Uterus (tissue), 4 donors: Measurements from ENCODE around the gene GLDC. TPM values are rescaled to one million over a fixed set of nuclear protein-coding genes. Genes with fewer than 3 reads are reported as not detected.

Experiments
- DNase-seq, 2 donors: peaks; one replicate each; pipeline ENCODE4 v3.0.0-alpha.2; 2019 to 2020
- H3K27ac ChIP-seq, 2 donors: fragments of 200-600 bp; sonication (generic); 1 replicate in 1 of 2; 2 replicates in 1 of 2; pipeline ENCODE4 v1.5.1; 2016 to 2018
- H3K27me3 ChIP-seq, 2 donors: fragments of 200-600 bp; sonication (generic); one replicate each; pipeline ENCODE4 v1.5.1; 2018 to 2019; ENCODE audit warnings: control low read depth in 1 of 2
- H3K36me3 ChIP-seq, 2 donors: fragments of 200-600 bp; sonication (generic); one replicate each; pipeline ENCODE4 v1.5.1; 2019; ENCODE audit warnings: control low read depth in 1 of 2
- H3K4me1 ChIP-seq, 2 donors: fragments of 200-600 bp; sonication (generic); one replicate each; pipeline ENCODE4 v1.5.1; 2018 to 2019; ENCODE audit warnings: control low read depth in 1 of 2
- H3K4me3 ChIP-seq, 2 donors: fragments of 200-600 bp; sonication (generic); 1 replicate in 1 of 2; 2 replicates in 1 of 2; pipeline ENCODE4 v1.5.1; 2018 to 2019; ENCODE audit warnings: mild to moderate bottlenecking in 1 of 2
- H3K9me3 ChIP-seq, 2 donors: fragments of 200-600 bp; sonication (generic); one replicate each; pipeline ENCODE4 v1.5.1; 2019; ENCODE audit warnings: control low read depth in 1 of 2
- CTCF ChIP-seq, 4 experiments: fragments of 200-600 bp in 2 of 4; fragments of 450-650 bp in 2 of 4; sonication (generic) in 2 of 4; IDR thresholded peaks; one replicate each; pipeline ENCODE4 v1.5.1; 2016 to 2019; ENCODE audit warnings: antibody characterized with exemption in 4 of 4, mild to moderate bottlenecking in 2 of 4, moderate library complexity in 1 of 4
- POLR2A ChIP-seq, 2 donors: fragments of 450-650 bp; IDR thresholded peaks; one replicate each; pipeline ENCODE4 v1.6.1; 2016; ENCODE audit warnings: antibody characterized with exemption in 2 of 2, mild to moderate bottlenecking in 1 of 2, moderate library complexity in 1 of 2
- intact Hi-C: fragments of 100-400 bp; cut with DNase I; formaldehyde crosslinking; loops from one replicate; pipeline ENCODE4 v1.15.1; 2023; ENCODE audit warnings: low total_unique reads
- total RNA-seq, 4 donors: library from RNA; depleted of rRNA in 3 of 4; stranded (reverse); fragments of >200 nt in 3 of 4; gene quantifications; one replicate each; pipeline versions ENCODE4 v1.1.0 to v1.2.4, GENCODE V29; 2014 to 2023
- donor health status: DM: yes; HTN: yes; CAD: no.

The GLDC gene
- total RNA-seq, 4 donors from 2014 or later, result 0.26 to 8.4 (median 0.79) TPM; not detected in 1

- Histone ChIP-seq H3K36me3 (no peaks in the 10 kb centered on the region), H3K4me1 (no peaks in the 10 kb centered on the region), H3K9me3 (no peaks in the 10 kb centered on the region), H3K27me3 (no peaks in the 10 kb centered on the region), H3K4me3 (no peak overlapping the region), H3K27ac (no peak overlapping the region)
- no peak for DNase-seq
- intact Hi-C loops, result no loop called here
- TF ChIP-seq POLR2A (IDR thresholded peaks at IDR 0.05) (no peak), CTCF (IDR thresholded peaks at IDR 0.05) (no peak)
Observed at GRCh38 chr9:6610073-6610472, 35.5 kb downstream of the GLDC start.

- no peak for TF ChIP-seq CTCF (IDR thresholded peaks at IDR 0.05)
- TF ChIP-seq POLR2A (IDR thresholded peaks at IDR 0.05), result no peak
- H3K27me3 ChIP-seq, result no peaks in the 10 kb centered on the region
- no peak overlapping the region for H3K27ac ChIP-seq
Observed at GRCh38 chr9:6609497-6610016, 36.0 kb downstream of the GLDC start.

GRCh38 chr9:6605202-6605601 is 40.3 kb downstream of the GLDC start:
- H3K36me3 ChIP-seq, result no peaks in the 10 kb centered on the region
- H3K27me3 ChIP-seq, result no peaks in the 10 kb centered on the region
- TF ChIP-seq CTCF (IDR thresholded peaks at IDR 0.05), result no peak
- no peak for TF ChIP-seq POLR2A (IDR thresholded peaks at IDR 0.05)
- H3K4me3 ChIP-seq, result no peak overlapping the region
- no peaks in the 10 kb centered on the region for H3K4me1 ChIP-seq
- intact Hi-C loops, result no loop called here
- no peaks in the 10 kb centered on the region for H3K9me3 ChIP-seq
- DNase-seq, result no peak
- no peak overlapping the region for H3K27ac ChIP-seq

More at GRCh38 chr9:6609497-6610016, 36.0 kb downstream of the GLDC start:
- no peak for DNase-seq
- Histone ChIP-seq H3K9me3 (no peaks in the 10 kb centered on the region), H3K4me1 (no peaks in the 10 kb centered on the region), H3K4me3 (no peak overlapping the region), H3K36me3 (no peaks in the 10 kb centered on the region)
- intact Hi-C loops, result no loop called here

- H3K27ac ChIP-seq, result no peak overlapping the region
- H3K36me3 ChIP-seq, result no peaks in the 10 kb centered on the region
- no peak for DNase-seq
- no peaks in the 10 kb centered on the region for H3K4me1 ChIP-seq
- no peak for TF ChIP-seq POLR2A (IDR thresholded peaks at IDR 0.05)
- no peak for TF ChIP-seq CTCF (IDR thresholded peaks at IDR 0.05)
- no peak overlapping the region for H3K4me3 ChIP-seq
- H3K9me3 ChIP-seq, result no peaks in the 10 kb centered on the region
- intact Hi-C loops, result no loop called here
- H3K27me3 ChIP-seq, result no peaks in the 10 kb centered on the region
Observed at GRCh38 chr9:6600426-6600825, 45.1 kb downstream of the GLDC start.

- Histone ChIP-seq H3K9me3 (no peaks in the 10 kb centered on the region), H3K36me3 (no peaks in the 10 kb centered on the region), H3K27ac (no peak overlapping the region), H3K4me3 (no peak overlapping the region), H3K27me3 (no peaks in the 10 kb centered on the region), H3K4me1 (no peaks in the 10 kb centered on the region)
- TF ChIP-seq CTCF (IDR thresholded peaks at IDR 0.05) (no peak), POLR2A (IDR thresholded peaks at IDR 0.05) (no peak)
- no peak for DNase-seq
- intact Hi-C loops, result no loop called here
Observed at GRCh38 chr9:6600006-6600405, 45.5 kb downstream of the GLDC start.
